Right hindlimb (tissue), 1 donor: Measurements from ENCODE around the gene FAM170B.

Experiments
- DNase-seq: peaks from one replicate; pipeline ENCODE4 v3.0.0-alpha.2; 2018

Gene FAM170B

GRCh38 chr10:49096890-49097445, 36.9 kb downstream of the FAM170B start:
- DNase-seq = no peak

GRCh38 chr10:49094646-49095045, 39.2 kb downstream of the FAM170B start:
- no peak for DNase-seq

GRCh38 chr10:49093922-49094321, 39.9 kb downstream of the FAM170B start:
- DNase-seq = no peak

- DNase-seq = no peak
Observed at GRCh38 chr10:49092477-49092876, 41.3 kb downstream of the FAM170B start.

GRCh38 chr10:49091450-49092210, 42.2 kb downstream of the FAM170B start:
- DNase-seq = no peak

- DNase-seq = no peak
Observed at GRCh38 chr10:49090696-49091380, 43.0 kb downstream of the FAM170B start.

GRCh38 chr10:49090189-49090575, 43.6 kb downstream of the FAM170B start:
- no peak for DNase-seq

GRCh38 chr10:49089557-49090188, 44.1 kb downstream of the FAM170B start:
- DNase-seq = no peak

- no peak for DNase-seq
Observed at GRCh38 chr10:49089152-49089551, 44.7 kb downstream of the FAM170B start.

GRCh38 chr10:49086889-49087288, 46.9 kb downstream of the FAM170B start:
- DNase-seq = no peak

- peak; percentile 53 for DNase-seq
Observed at GRCh38 chr10:49083261-49083660, 50.6 kb downstream of the FAM170B start.

- DNase-seq = peak; percentile 73
Observed at GRCh38 chr10:49082766-49083165, 51.1 kb downstream of the FAM170B start.

- peak; percentile 66 for DNase-seq
Observed at GRCh38 chr10:49081547-49082275, 52.1 kb downstream of the FAM170B start.
